ENCODE measurements around the gene ZNF579.
A peak's percentile ranks its signal among the peaks of the same experiment; 100 is the strongest.

ZNF579 gene

DNA sequence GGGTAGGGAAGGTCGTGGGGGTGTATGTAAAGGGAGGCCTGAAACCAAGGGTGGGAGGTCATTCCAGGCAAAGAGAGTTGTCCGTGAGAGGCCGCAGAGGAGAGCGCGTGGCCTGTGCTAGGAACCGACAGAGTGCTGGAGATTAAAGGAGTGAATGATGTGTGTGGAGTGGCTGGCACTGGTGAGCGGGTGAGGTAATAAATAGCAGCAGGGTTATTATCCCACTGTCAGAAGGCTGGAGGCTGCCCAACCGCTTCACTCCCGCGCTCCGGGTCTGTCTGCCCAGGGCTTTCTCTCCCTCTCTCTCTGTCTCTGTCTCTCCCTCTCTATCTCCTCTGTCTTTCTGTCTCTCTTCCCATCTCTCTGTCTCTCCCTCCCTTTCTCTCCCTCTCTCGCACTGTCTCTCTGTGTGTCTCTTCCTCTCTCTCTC, 17.4 kb downstream of the ZNF579 start:
- no peak for DNase-seq

DNA sequence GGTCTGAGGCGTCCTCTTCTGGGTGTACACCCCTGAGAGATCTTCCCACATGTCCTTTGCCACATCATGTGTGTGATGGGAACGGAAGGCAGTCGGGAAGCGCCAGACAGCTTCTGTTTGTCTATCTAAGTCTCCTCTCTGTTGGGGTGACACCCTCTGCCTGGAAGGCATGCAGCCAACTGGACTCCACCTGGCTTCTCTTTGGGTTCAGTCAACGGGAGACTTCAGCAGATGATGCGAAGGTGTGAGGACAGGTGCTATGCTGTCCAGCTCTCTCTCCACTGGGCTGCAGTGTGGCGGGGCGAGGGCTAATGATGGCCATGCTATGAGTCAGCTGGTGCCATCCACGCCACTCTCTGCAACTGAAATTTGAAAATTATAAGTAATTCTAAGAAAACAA, 21.0 kb downstream of the ZNF579 start:
- no peak for DNase-seq

DNA sequence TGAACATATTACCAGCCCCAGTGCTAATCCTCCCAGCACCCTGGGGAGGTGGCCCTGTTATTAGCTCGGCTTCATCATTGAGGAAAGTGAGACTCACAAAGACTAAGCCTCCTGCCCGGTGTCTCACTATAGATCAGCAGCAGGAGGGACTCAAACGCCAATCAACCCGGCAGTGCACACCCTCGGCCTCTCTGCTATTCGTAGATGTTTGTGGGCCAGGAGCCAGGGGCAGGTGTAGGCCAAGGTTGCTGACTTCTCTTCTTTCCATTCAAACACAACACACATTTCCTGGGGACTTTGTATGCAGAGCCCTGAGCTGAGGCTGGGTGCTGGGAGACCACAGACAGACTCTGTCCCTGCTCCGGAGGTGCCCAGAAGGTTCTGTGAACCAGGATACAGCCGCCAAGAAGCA, 25.9 kb downstream of the ZNF579 start:
- DNase-seq: no peak

DNA sequence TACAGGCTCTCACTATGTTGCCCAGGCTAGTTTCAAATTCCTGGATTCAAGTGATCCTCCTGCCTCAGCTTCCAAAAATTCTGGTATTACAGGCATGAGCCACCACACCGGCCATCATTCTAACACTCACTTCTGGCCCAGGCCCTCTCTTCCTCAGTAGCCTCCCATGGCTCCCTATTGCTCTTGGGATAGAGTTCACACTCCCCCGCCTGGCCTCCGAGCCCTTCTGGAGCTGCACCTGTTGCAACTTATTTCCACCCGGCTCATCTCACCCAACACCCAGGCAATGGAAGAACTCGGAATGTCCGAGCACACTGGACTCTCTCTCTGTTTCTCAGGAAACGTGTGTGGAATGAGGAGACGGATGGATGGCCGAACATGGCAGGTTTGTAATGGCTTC, 26.3 kb downstream of the ZNF579 start:
- no peak for DNase-seq

DNA sequence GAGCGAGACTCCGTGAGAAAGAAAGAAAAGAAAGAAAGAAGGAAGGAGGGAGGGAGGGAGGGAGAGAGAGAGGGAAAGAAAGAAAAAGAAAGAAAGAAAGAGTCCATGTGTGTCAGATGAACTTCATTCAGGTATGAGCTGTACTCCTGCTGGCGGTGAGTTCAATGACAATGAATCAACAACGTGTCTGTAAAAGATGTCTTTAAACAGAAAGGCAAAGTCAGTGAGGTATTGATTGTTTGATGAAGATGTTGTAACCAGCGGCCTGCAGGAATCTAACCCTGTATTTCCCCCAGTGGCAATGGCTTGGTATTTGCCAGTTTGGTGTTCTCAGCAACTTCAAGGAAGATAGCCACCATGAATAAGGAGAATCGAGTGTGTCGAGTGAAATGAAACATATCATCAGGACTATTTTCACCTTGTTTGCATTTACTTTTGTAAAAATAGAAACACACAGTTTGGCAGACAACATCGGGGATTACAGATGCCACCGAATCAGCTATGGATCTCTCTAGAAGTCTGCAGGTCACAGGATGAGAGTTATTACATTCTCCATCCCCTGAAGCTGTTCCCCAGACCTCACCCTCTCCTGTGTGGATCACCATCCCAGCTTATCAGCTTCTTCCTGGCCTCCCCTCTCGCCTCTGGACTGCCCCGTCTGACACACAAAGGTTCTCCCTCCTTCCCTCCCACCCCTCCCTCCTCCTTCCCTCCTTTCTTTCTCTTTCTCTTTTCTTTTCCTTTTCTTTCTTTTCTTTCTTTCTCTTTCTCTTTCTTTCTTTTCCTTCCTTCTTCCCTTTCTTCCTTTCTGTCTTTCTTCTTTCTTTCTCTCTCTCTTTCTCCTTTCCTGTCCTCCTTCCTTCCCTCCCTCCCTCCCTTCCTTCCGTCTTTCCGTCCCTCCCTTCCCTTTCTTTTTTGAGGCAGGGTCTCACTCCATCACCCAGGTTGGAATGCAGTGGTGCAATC, 27.1 kb downstream of the ZNF579 start:
- DNase-seq: no peak

DNA sequence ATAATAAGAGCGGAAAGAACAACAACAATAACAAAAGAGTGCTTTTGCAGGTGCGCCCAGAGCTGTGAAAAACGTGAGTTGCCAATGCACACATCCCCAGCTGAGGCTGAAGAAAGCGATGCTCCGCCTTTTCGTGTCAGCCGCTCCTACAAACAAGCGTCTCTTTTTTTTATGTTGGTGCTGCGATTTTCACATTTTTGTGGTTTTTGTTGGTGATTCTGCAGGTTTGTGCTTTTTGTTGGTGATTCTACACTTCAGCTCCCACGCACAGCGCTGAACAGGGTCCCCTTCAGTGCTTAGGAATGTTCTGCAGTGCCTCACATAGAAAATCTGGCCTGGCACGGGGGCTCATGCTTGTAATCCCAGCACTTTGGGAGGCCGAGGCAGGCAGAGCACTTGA, 28.0 kb downstream of the ZNF579 start:
- DNase-seq: no peak

DNA sequence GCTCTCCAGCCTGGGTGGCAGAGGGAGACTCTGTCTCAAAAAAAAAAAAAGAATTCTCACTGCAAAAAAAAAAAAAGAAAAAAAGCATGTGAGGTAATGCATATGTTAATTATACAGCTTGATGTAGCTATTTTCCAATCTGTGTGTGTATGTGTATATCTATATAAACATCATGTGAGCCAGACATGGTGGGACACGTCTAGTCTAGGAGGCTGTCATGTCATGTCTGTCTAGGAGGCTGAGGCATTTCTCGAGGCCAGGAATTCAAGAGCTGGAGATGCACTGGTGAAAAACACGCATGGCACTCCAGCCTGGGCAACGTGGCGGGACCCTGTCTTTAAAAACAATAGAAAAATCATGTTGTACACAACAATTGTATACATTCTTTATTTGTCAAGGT, 28.4 kb downstream of the ZNF579 start:
- DNase-seq: no peak

DNA sequence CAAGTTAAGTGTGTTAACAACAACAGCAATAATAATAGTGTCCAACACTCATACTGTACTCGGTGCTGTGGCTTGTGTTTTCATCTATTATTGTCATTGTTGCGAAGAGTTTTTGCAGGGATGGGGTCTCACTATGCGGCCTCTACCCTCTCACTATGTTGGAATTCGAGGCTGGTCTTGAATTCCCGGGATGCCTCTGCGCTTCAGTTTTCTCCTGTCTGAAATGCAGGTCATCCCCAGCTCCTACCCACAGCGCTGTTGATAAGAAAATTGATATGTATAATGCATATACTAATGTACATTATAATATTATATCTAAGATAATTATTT, 30.4 kb downstream of the ZNF579 start:
- no peak for DNase-seq

DNA sequence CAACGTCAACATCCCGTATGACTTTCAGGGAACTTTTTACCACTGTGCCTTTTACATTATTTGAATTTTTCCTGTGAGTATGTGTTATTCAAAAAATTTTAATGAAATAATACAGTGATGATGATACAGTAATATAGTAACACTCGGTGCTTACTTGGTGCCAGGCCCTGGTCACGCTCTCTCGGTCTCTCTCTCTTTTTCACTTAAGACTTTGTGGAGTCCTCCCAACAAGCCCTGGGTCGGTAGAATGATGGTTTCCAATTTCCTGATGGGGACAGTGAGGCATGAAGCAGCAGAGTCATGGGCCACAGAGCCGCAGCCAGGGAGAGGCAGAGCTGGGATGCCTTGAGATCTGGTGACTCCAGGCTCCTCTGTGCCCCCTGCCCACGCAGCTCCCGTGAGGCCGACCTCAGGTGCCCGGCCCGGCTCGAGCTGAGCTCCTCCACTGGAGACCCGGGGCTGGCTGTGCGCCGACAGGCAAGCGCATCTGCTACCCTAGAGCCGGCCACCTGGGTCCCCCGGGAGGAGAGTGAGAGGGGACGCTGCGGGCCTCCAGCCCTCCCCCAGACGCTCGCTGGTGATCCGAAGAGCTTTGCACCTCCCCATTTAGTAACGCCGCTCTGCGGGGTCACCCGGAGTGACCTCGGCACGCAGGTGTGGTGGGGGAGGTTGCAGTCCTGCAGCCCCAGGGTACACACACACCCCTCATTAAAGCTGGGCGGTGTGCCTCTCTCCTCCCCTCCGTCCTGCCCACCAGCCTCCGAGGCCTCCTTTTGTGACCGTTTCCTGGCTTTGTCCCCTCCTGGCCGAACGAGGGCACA, 30.9 kb downstream of the ZNF579 start:
- peak; percentile 32 for DNase-seq

DNA sequence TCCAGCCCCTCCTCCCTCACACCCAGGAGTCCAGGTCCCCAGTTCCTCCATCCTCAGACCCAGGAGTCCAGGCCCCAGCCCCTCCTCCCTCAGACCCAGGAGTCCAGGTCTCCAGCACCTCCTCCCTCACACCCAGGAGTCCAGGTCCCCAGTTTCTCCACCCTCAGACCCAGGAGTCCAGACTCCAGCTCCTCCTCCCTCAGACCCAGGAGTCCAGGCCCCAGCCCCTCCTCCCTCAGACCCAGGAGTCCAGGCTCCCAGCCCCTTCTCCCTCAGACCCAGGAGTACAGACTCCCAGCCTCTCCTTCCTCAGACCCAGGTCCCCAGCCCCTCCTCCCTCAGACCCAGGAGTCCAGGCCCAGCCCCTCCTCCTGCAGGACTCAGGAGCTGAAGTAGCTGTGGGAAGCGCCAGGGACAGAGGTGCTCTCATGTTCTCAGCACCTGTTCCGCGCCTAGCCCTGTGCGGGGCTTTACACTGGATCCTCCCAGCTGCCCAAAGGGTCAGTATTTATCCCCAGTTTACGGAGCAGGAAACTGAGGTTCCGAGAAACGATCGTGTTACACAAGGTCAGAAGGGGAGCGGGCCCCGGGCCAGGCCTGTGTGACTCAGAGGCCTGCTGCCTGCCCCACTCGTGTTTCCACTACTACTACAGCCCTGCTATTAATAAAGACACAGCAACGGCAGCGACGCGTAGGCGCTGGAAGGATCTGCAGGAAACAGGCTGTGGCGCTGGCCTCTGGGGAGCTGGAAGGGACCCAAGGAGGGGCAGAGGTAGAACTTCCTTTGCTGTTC, 33.6 kb downstream of the ZNF579 start:
- no peak for DNase-seq

DNA sequence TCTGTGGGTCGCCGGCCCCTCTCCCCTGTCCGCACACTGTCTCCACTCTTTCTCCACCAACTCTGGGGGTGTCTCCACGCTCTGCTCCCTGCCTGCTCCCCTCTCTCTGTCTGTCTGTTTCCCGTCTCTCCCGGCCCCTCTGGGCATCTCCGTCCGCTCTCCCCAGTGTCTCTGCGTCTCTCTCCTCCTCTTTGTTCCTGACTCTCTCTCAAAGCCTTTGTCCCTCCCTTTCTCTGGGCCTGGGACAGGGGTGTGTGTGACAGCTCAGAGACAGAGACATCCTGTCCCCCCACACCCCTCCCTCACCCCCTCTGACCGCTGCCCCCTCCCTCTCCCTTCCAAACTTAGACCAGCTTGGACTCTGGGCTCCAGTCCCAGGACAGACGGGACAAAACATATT, 34.6 kb downstream of the ZNF579 start:
- DNase-seq: no peak

DNA sequence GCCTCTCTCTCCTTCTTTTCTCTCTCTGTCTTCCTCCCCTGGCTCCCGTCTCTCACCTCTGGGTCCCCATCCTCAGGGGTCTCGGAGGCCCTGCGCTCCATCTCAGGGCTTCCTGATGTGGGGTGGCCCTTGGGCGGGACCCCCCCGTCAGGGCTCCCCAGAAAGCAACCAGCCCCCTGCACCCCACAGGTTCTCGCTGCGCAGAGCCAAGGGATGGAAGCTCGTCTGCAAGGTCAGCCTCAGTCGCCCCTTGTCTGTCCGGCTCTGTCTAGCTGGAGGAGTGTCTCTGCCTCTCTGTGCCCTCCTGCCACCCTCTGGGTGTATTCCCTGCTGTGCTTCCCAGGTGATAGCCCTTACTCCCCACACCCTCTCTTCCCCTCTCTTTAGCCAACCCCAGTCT, 35.2 kb downstream of the ZNF579 start, which contains the start of gene SBK3:
Gene SBK3 (minus strand): TSS at position 101 of the 400 bp plus-strand sequence. CDS start 0 bp downstream, at position 101.
- no peak for DNase-seq

DNA sequence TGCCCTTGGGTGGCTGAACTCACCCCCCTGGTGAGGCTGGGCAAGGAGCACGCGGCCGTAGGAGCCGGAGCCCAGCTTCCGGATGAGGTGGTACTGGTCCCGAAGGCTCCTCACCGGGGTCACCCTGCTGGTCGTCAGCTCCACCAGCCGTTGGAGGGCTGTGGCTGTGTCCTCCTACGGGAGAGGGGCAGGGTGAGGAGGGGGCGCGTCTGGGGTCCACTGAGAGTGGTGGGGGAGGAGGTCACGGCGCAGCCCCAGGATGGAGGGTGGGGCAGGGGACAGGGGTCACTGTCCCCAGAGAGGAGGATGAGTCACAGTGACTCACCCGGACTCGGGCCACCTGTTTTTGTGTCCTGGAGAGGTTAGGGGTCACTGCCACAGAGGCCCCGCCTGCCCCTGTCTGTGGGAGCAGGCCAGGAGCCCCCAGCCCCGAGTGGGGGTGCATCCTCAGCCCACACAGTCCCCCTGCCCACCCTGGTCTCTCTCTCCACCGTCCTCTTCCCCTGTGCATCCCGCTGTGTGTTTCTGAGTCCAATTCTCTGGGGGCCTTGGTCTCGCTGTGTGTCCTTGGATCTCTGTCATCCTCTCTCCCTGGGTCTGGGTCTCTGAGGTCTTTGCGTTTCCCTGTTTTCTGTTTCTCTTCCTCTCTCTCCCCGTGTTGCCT, 35.7 kb downstream of the ZNF579 start:
- no peak for DNase-seq

DNA sequence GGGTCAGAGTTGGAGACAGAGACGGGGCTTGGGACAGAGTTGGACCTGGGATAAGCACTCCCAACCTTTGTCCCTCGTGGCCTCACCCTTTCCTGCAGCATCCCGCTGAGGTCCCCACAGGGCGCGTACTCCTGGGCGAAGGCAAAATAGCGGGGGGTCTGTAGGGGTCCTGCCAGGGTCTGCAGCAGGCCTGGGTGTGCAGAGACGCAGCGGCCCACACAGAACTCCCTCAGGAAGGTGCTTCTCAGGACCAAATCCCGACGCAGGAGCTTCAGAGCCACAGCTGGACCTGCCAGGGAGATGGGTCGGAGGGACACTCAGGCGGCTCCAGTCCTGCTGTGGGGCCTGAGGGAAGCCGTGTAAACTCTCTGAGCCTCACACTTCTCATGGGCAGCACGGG, 36.6 kb downstream of the ZNF579 start:
- DNase-seq: no peak

DNA sequence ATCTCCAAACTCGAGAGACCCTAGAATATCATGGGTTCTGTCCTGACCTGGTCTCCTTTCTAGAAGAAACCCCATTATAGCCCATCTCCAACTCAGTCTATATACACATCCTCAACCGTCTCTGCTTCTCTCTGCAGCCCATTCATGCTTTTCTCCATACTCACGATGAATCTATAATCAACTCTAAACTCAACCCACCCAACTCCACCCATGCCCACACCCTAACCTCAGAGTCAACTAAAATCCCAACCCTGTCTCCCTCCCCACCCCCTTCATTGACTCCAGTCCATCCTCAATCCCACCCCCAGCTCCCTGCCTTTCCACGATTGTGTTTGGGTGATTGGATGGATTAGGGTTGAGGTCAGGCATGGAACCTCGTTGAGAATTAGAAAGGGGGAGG, 37.1 kb downstream of the ZNF579 start:
- no peak for DNase-seq

DNA sequence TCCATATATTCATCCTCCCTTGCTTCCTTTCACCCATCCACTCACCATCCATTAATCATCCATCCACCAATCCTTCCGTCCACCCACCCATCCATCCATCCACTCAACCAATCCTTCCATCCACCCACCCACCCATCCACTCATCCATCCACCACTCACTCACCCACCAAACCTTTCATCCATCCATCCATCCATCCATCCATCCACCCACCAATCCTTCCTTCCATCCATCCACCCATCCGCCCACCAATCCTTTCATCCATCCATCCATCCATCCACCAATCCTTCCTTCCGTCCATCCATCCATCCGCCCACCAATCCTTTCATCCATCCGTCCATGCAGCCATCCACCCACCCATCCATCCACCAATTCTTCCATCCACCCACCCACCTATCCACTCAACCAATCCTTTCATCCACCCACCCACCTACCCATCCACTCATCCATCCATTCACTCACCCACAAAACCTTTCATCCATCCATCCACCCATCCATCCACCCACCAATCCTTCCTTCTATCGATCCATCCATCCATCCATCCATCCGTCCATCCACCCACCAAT, 38.3 kb downstream of the ZNF579 start:
- no peak for DNase-seq

DNA sequence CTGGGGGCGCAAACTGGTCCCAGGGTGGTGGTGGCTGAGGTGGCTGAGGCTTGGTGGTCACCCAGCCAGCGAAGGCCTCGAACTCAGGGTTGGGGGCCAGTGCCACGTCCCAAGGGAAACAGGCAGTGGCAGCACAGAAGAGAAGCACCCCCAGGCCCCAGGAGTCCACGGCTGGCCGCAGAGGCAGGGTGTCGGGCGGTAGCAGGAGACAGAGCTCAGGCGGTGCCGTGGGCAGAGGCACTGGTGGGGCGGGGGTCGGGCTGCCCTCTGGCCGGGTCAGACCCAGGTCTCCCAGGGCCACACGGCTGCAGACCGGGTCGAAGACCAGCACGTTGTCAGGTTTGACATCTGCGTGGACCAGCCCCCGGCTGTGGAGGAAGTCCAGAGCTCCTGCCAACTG, 39.6 kb downstream of the ZNF579 start:
- no peak for DNase-seq

DNA sequence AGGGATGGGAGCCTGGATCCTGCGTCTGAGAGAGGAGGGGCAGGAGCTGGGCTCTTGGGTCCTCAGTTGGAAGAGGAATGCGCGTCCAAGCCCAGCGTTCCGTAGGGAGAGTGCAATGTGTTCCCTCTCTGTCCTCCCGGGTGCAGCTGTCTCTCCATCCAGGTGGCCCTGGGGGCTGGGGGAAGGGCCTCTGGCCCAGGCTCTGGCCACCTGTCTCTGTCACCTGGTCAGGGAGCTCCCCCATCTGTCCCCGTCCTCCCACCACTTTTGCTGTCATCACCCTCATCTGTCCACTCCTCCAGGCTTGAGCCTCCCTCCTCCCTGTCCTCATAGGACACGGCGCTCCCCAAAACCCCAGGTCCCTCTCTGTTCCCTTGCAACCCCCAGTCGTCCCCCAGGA, 40.0 kb downstream of the ZNF579 start:
- no peak for DNase-seq

DNA sequence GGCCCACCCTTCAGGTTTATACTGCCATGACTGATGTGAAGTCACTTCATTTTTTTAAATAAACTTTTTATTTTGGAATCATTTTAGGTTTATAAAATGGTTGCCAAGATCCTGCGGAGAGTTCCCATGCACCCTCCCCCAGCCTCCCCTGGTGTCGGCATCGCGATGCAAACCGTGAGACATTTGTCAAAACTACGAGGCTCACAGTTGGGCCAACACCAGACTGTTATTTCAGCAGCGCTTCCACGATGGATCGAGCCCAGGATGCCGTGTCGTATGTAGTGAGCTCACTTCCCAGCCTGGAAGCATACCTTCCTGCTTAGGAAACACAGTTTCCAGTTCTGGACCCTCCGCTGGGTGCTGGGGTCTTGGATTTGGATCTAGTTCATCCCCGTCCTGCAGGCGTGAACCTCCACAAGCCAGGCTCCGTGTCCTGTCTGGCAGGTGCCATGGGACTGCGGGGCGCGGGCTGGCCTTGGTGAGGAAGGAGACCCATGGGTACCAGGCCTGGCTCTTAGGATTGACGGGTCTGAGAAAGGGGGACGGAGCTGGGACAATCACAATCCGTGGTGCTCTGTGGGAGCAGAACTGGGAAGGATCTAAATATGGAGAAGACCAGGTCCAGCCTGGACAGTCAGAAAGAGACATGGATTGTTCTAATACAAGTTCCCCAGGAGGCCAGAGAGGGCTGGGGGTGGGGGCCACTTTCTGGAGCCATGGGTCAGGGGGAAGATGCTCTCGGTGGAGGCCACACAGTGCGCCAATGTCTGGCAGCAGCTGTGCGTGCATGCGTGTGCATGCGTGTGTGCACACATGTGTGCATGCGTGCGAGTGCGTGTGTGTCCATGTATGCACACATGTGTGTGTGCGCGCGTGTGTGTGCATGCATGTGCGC, 41.3 kb downstream of the ZNF579 start:
- no peak for DNase-seq

DNA sequence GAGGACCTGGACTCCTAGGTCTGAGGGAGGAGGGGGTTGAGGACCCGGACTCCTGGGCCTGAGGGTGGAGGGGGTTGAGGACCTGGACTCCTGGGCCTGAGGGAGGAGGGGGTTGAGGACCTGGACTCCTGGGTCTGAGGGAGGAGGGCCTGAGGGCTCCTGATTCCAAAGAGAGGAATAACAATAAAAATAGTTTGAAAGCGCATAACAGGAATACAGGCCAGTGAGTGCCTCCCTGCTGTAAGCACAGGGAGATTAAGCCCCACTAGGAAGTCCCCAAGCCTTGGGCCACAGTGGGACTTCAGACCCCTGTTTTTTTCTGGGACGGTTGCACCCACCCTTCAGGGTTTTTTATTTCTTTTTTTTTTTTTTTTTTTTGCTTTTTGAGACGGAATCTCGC, 42.5 kb downstream of the ZNF579 start:
- DNase-seq: no peak

DNA sequence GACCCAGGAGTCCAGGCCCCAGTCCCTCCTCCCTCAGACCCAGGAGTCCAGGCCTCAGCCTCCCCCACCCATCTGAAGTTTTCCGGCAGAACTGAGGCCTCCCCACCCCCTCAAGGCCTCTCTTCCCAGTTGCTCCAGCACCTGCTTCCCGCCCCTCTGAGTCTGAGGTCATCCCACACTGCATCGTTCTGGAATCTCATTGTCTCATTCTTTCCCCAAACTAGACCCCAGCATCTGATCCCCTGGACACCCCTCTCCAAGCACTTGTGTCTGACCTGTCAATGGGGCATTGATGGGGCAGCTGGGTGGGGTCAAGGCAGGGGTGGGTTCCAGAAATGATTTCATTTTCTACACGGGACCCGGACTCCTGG, 42.9 kb downstream of the ZNF579 start:
- no peak for DNase-seq
